H1 (cell line): Measurements from ENCODE around the gene SP1. TPM values are rescaled to one million over a fixed set of nuclear protein-coding genes. Genes with fewer than 3 reads are reported as not detected.

ENCODE experiments used
- CTCF ChIA-PET: fragments of 300-600 bp; sonication (Branson Sonifier 250); formaldehyde crosslinking; loops from one replicate; lab custom pipeline; 2021; ENCODE audit not compliant: partially characterized antibody; lab: Charles Lee
- POLR2A ChIA-PET: fragments of 300-600 bp; sonication (Branson Sonifier 250); formaldehyde crosslinking; loops from one replicate; lab custom pipeline; 2021; ENCODE audit warnings: inconsistent platforms; ENCODE audit not compliant: partially characterized antibody; lab: Charles Lee
- DNase-seq, 2 experiments: peaks; one replicate each; pipeline versions ENCODE4 v3.0.0 to v3.0.0-alpha.2; 2010 to 2022; ENCODE audit warnings: low spot score in 2 of 2, low read depth in 1 of 2, mixed read lengths in 1 of 2
- FAIRE-seq: peaks from 2 replicates; lab custom pipeline; 2011; peaks lifted over from hg19 to GRCh38; lab: Jason Lieb, UNC
- H2AFZ ChIP-seq: 2 replicates; pipeline ENCODE4 v1.8.1; 2012; ENCODE audit warnings: low read length, inconsistent platforms
- H2AK5ac ChIP-seq: 2 replicates; pipeline ENCODE4 v1.6.1; 2013; ENCODE audit warnings: low read depth, low read length
- H2BK120ac ChIP-seq: replicated peaks from 2 replicates; pipeline ENCODE3; 2013; ENCODE audit warnings: low read depth, low read length, inconsistent platforms
- H2BK12ac ChIP-seq: 2 replicates; pipeline ENCODE4 v1.6.1; 2013; ENCODE audit warnings: low read depth, low read length
- H2BK15ac ChIP-seq: 2 replicates; pipeline ENCODE4 v1.6.1; 2013; ENCODE audit warnings: low read length
- H2BK20ac ChIP-seq: 2 replicates; pipeline ENCODE4 v1.6.1; 2013; ENCODE audit warnings: low read length
- H2BK5ac ChIP-seq: 2 replicates; pipeline ENCODE4 v1.6.1; 2013; ENCODE audit warnings: low read depth, low read length
- H3K14ac ChIP-seq: 2 replicates; pipeline ENCODE4 v1.6.1; 2013; ENCODE audit warnings: inconsistent platforms; ENCODE audit not compliant: insufficient read length
- H3K18ac ChIP-seq: 2 replicates; pipeline ENCODE4 v1.6.1; 2013; ENCODE audit warnings: low read length; ENCODE audit errors: extremely low read depth
- H3K23ac ChIP-seq: 2 replicates; pipeline ENCODE4 v1.6.1; 2013; ENCODE audit warnings: inconsistent platforms; ENCODE audit not compliant: insufficient read length
- H3K23me2 ChIP-seq: 2 replicates; pipeline ENCODE4 v1.6.1; 2013; ENCODE audit warnings: low read depth, low read length
- H3K27ac ChIP-seq: 2 replicates; pipeline ENCODE4 v1.6.1; 2011; ENCODE audit warnings: low read depth, low read length, inconsistent platforms
- H3K27me3 ChIP-seq, 4 experiments: replicated peaks in 1 of 4; 1 replicate in 1 of 4; 2 replicates in 3 of 4; pipeline versions ENCODE4 v1.6.1 to v1.8.1; 2011 to 2013; ENCODE audit warnings: low read length in 3 of 4, mild to moderate bottlenecking in 3 of 4, inconsistent platforms in 2 of 4, mixed read lengths in 2 of 4, moderate library complexity in 1 of 4; ENCODE audit not compliant: control insufficient read depth in 3 of 4, insufficient read depth in 3 of 4; ENCODE audit errors: extremely low read depth in 1 of 4
- H3K36me3 ChIP-seq, 4 experiments: 2 replicates each; pipeline versions ENCODE4 v1.6.1 to v1.8.1; 2011 to 2013; ENCODE audit warnings: mild to moderate bottlenecking in 4 of 4, low read length in 3 of 4, moderate library complexity in 2 of 4, control low read depth in 1 of 4, inconsistent platforms in 1 of 4; ENCODE audit not compliant: insufficient read depth in 4 of 4, control insufficient read depth in 2 of 4
- H3K4ac ChIP-seq: replicated peaks from 2 replicates; pipeline ENCODE3; 2013; ENCODE audit warnings: low read length, low read depth, mixed read lengths, inconsistent platforms; ENCODE audit not compliant: insufficient read length
- H3K4me1 ChIP-seq, 4 experiments: replicated peaks in 1 of 4; 1 replicate in 1 of 4; 2 replicates in 3 of 4; pipeline versions ENCODE4 v1.6.1 to v1.8.1; 2011 to 2013; ENCODE audit warnings: low read length in 3 of 4, inconsistent platforms in 2 of 4, mixed read lengths in 1 of 4; ENCODE audit not compliant: insufficient read depth in 4 of 4, control insufficient read depth in 3 of 4
- H3K4me2 ChIP-seq, 2 experiments: 2 replicates each; pipeline versions ENCODE4 v1.6.1 to v1.8.1; 2011 to 2013; ENCODE audit warnings: low read depth in 2 of 2, low read length in 2 of 2, control low read depth in 1 of 2, inconsistent platforms in 1 of 2, mild to moderate bottlenecking in 1 of 2; ENCODE audit not compliant: insufficient read depth in 1 of 2
- H3K4me3 ChIP-seq, 4 experiments: fragments of 200-600, 300-600 bp in 1 of 4; sonication (generic), shearing (Covaris generic), sonication (Bioruptor Twin) in 1 of 4; 2 replicates each; pipeline versions ENCODE4 v1.5.1 to v1.8.1; 2011 to 2016; ENCODE audit warnings: low read length in 4 of 4, low read depth in 3 of 4, control low read depth in 2 of 4, inconsistent platforms in 2 of 4, mild to moderate bottlenecking in 2 of 4, mixed read lengths in 1 of 4, moderate library complexity in 1 of 4; ENCODE audit not compliant: insufficient read depth in 2 of 4; ENCODE audit errors: extremely low read depth in 1 of 4
- H3K56ac ChIP-seq: replicated peaks from 2 replicates; pipeline ENCODE3; 2013; ENCODE audit warnings: low read depth, mild to moderate bottlenecking, mixed read lengths, low read length, inconsistent platforms; ENCODE audit not compliant: insufficient read length
- H3K79me1 ChIP-seq: 2 replicates; pipeline ENCODE4 v1.6.1; 2013; ENCODE audit warnings: low read depth, low read length, control low read depth
- H3K79me2 ChIP-seq, 2 experiments: 2 replicates each; pipeline versions ENCODE4 v1.6.1 to v1.8.1; 2012 to 2013; ENCODE audit warnings: low read length in 2 of 2, mild to moderate bottlenecking in 2 of 2, inconsistent platforms in 1 of 2; ENCODE audit not compliant: insufficient read depth in 2 of 2, control insufficient read depth in 1 of 2
- H3K9ac ChIP-seq, 4 experiments: replicated peaks in 1 of 4; 1 replicate in 1 of 4; 2 replicates in 3 of 4; pipeline versions ENCODE4 v1.6.1 to v1.8.1; 2011 to 2013; ENCODE audit warnings: low read depth in 3 of 4, low read length in 3 of 4, control low read depth in 2 of 4, mild to moderate bottlenecking in 2 of 4, moderate library complexity in 2 of 4, inconsistent platforms in 1 of 4; ENCODE audit errors: extremely low read depth in 1 of 4
- H3K9me3 ChIP-seq, 2 experiments: 2 replicates each; pipeline versions ENCODE4 v1.6.1 to v1.8.1; 2012 to 2013; ENCODE audit warnings: mild to moderate bottlenecking in 2 of 2, moderate library complexity in 2 of 2, control low read depth in 1 of 2, inconsistent platforms in 1 of 2, low read depth in 1 of 2, low read length in 1 of 2, mixed read lengths in 1 of 2; ENCODE audit not compliant: insufficient read depth in 2 of 2
- H4K20me1 ChIP-seq, 2 experiments: replicated peaks in 1 of 2; 2 replicates each; pipeline versions ENCODE3 to v1.8.1; 2011 to 2013; ENCODE audit warnings: inconsistent platforms in 2 of 2, low read length in 2 of 2, mild to moderate bottlenecking in 1 of 2; ENCODE audit not compliant: insufficient read depth in 2 of 2, control insufficient read depth in 1 of 2
- H4K5ac ChIP-seq: 2 replicates; pipeline ENCODE4 v1.6.1; 2013; ENCODE audit warnings: low read length, low read depth, mixed read lengths, inconsistent platforms; ENCODE audit not compliant: insufficient read length
- H4K8ac ChIP-seq: 2 replicates; pipeline ENCODE4 v1.8.0; 2013; ENCODE audit warnings: mild to moderate bottlenecking, moderate library complexity, low read length, inconsistent platforms; ENCODE audit not compliant: insufficient read depth; ENCODE audit errors: extremely low read depth
- H4K91ac ChIP-seq: replicated peaks from 2 replicates; pipeline ENCODE3; 2013; ENCODE audit warnings: low read length, mixed read lengths, inconsistent platforms; ENCODE audit not compliant: insufficient read length
- CHD2 ChIP-seq: IDR thresholded peaks from 2 replicates; pipeline ENCODE4 v1.6.1; 2012; ENCODE audit warnings: low read length, improper control_type of control experiment
- GTF2F1 ChIP-seq: IDR thresholded peaks from 2 replicates; pipeline ENCODE4 v1.6.1; 2012; ENCODE audit warnings: low read depth, low read length, improper control_type of control experiment, borderline replicate concordance
- HDAC6 ChIP-seq: IDR thresholded peaks from one replicate; pipeline ENCODE4 v1.7.1; 2012; ENCODE audit warnings: low read depth, mild to moderate bottlenecking, inconsistent platforms, low read length, moderate library complexity
- RBBP5 ChIP-seq: IDR thresholded peaks from 2 replicates; pipeline ENCODE4 v1.7.1; 2012; ENCODE audit warnings: low read depth, mild to moderate bottlenecking, inconsistent platforms, low read length, moderate library complexity, borderline replicate concordance
- TCF12 ChIP-seq: IDR thresholded peaks from 2 replicates; pipeline ENCODE4 v1.6.1; 2011; ENCODE audit warnings: low read depth, mild to moderate bottlenecking, low read length
- WGBS, 2 experiments: shearing (Covaris generic) in 1 of 2; methylation state at CpG; one replicate each; pipeline versions ENCODE4 v1.1.6 to v1.1.7; 2013 to 2015; ENCODE audit warnings: low lambda C conversion rate in 2 of 2, mixed read lengths in 2 of 2, inconsistent platforms in 1 of 2, low coverage in 1 of 2, missing lambda C conversion rate in 1 of 2; ENCODE audit not compliant: insufficient replicate concordance in 2 of 2, insufficient coverage in 1 of 2, insufficient read length in 1 of 2; ENCODE audit errors: extremely low coverage in 1 of 2, missing lambda C conversion rate in 1 of 2; 5-methylcytosine and 5-hydroxymethylcytosine counted together
- polyA plus RNA-seq, 7 experiments: library from polyadenylated mRNA; depleted of rRNA in 3 of 7; stranded (reverse) in 5 of 7; unstranded in 2 of 7; fragments of >200 nt in 5 of 7; fragments of 200-250 nt in 2 of 7; gene quantifications; 1 replicate in 5 of 7; 2 replicates in 1 of 7; 4 replicates in 1 of 7; pipeline versions ENCODE4 v1.2.1 to v1.2.3, GENCODE V29; 2011 to 2013; ENCODE audit warnings: missing spikeins in 2 of 7, mixed read lengths in 2 of 7
- total RNA-seq: library from RNA; stranded (reverse); fragmentation: NEBNext Ultra II Directional; extraction: Animal tissue kit (Norgen Biotek cat#: 25700); gene quantifications from 2 replicates; pipeline ENCODE4 v1.2.1, GENCODE V29; 2021

Gene SP1
- total and polyA plus RNA-seq, 2 of the 8 experiments (the other 6 are each of a cell fraction or from before 2014, with no cell fraction given), result 50.7 to 75.2 TPM

GRCh38 chr12:53418221-53418620 is 38.2 kb downstream of the SP1 start:
- Histone ChIP-seq H3K27ac (no peak overlapping the region), H3K79me1 (no peaks in the 10 kb centered on the region), H3K79me2 (no peaks in the 10 kb centered on the region), H2BK5ac (no peak overlapping the region), H3K9ac (no peak overlapping the region), H4K8ac (no peak overlapping the region), H2BK120ac (no peak overlapping the region), H4K20me1 (peaks cover 0 to 2% of the 10 kb centered on the region in 2 experiments)
- FAIRE-seq, result no peak
- no peak for DNase-seq
- CTCF ChIA-PET, result interaction anchor here (1.2 to 2.8 kb wide), 3 partner anchors 40 to 94 kb away, joined by 4 to 24 read pairs (median 6); no protein-coding TSS in a partner anchor
- no peak for TF ChIP-seq GTF2F1
- no peak for TF ChIP-seq TCF12
- no peak for TF ChIP-seq RBBP5
- TF ChIP-seq HDAC6, result no peak
- no peak for TF ChIP-seq CHD2
- TF ChIP-seq, all 59 proteins: peak for 0
- Histone ChIP-seq H3K27me3 (no peaks in the 10 kb centered on the region), H2BK20ac (no peak overlapping the region), H3K4ac (no peak overlapping the region), H2BK15ac (no peak overlapping the region), H2BK12ac (no peak overlapping the region), H2AFZ (no peak overlapping the region), H3K23ac (no peak overlapping the region), H3K14ac (no peak overlapping the region), H3K23me2 (no peaks in the 10 kb centered on the region), H3K4me1 (peaks cover 0 to 5% (median 1%) of the 10 kb centered on the region in 4 experiments; a peak in 4 of 7 replicates), H4K5ac (no peak overlapping the region), H3K4me2 (no peak overlapping the region), H3K4me3 (no peak overlapping the region), H3K36me3 (peaks cover 0 to 10% (median 0%) of the 10 kb centered on the region in 4 experiments; a peak in 1 of 8 replicates), H3K56ac (no peak overlapping the region), H3K9me3 (no peaks in the 10 kb centered on the region), H2AK5ac (no peak overlapping the region), H4K91ac (no peak overlapping the region), H3K18ac (no peak overlapping the region)
- POLR2A ChIA-PET, result interaction anchor here (1.0 to 2.0 kb wide), 3 partner anchors 14 to 93 kb away, joined by 3 to 5 read pairs (median 5); no protein-coding TSS in a partner anchor
- 96% methylated on average over 3 of the region's 3 CpGs; no CpG with 5 or more reads in 1 of the 2 experiments for WGBS, 2 experiments
